ENCODE data around the gene BBS1. TPM values are rescaled to one million over a fixed set of nuclear protein-coding genes. Genes with fewer than 3 reads are reported as not detected.
"Not testable (repeated sequence)": the region's sequence is repeated elsewhere in the genome, so short reads cannot be mapped to it uniquely, and the experiment has no call there.

The BBS1 gene
- total and polyA plus RNA-seq, 4 donors, result 18.9 to 58.1 (median 31.1) TPM

DNA sequence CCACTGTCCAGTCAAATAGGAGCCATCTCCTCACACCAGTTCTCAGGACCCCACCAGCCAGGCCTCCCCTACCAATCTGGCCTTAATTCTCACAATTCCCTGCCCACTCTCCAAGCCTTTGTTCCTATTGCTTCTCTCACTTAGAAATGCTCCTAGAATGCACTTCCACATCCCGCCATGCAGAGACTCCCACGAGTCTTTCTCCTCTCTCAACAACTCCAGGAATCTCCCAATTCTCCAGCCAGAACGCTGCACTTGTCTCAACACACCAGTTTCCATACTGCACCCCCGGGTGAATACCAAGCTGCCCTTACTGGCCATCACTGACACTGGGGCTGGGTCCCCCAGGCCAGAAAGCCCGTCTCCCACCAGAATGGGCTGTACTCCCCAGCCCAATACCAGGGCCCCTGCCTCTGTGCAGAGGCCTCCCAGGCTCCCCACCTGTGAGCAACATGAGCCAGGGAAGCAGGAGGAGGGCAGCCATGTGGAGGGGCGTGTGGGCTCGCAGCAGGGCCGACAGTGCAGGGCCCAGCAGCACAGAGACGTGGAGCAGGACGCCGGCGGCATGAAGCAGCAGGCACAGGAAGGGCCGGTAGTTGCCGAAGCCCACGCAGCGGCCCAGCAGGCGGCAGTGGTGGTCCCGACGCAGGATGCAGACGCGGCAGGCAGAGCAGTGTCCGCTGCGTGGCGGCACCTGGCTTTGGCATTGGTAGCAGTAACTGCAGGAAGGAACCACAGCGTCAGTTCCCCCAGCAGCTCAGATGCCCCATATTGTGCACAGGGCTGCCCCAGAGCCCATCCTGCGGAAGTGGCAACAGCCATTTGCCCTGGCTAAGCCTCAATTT lies 33.0 kb downstream of the BBS1 start:
- no peaks in the 10 kb centered on the region for H3K27me3 ChIP-seq (ENCODE audit: control insufficient read depth in 1 of 2, insufficient read depth in 2 of 2, low read length in 1 of 2)
- intact Hi-C loops (cut with DNase I), result no loop called here
- no peaks in the 10 kb centered on the region for H3K9me3 ChIP-seq (ENCODE audit: control insufficient read depth, low read length)
- no peak overlapping the region for H3K4me3 ChIP-seq (ENCODE audit: low read length in 2 of 2)
- ATAC-seq (ENCODE audit: low FRiP score), result no peak
- peak; percentile 71 to 84 for DNase-seq
- no peak overlapping the region for H3K27ac ChIP-seq (ENCODE audit: low read depth in 1 of 2, low read length in 2 of 2)
- H3K36me3 ChIP-seq (ENCODE audit: control insufficient read depth in 1 of 2, insufficient read depth in 2 of 2, low read length in 1 of 2), result no peaks in the 10 kb centered on the region
- H3K4me1 ChIP-seq (ENCODE audit: control insufficient read depth in 1 of 2, insufficient read depth in 2 of 2, low read length in 2 of 2), result no peaks in the 10 kb centered on the region
- WGBS, 2 donors, result 30 to 44% methylated on average over 26 of the region's 26 CpGs

DNA sequence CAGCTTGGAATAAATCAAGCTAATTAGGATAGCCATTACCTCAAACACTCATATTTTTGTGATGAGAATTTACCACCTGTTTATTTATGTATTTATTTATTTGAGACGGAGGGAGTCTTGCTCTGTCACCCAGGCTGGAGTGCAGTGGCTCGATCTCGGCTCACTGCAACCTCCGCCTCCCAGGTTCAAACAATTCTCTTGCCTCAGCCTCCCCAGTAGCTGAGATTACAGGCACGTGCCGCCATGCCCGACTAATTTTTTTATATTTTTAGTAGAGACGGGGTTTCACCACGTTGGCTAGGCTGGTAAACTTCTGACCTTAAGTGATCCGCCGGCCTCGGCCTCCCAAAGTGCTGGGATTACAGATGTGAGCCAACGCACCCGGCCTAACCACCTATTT lies 34.5 kb downstream of the BBS1 start:
- H3K36me3 ChIP-seq (ENCODE audit: control insufficient read depth in 1 of 2, insufficient read depth in 2 of 2, low read length in 1 of 2); H3K27ac ChIP-seq (ENCODE audit: low read depth in 1 of 2, low read length in 2 of 2); H3K4me1 ChIP-seq (ENCODE audit: control insufficient read depth in 1 of 2, insufficient read depth in 2 of 2, low read length in 2 of 2); H3K27me3 ChIP-seq (ENCODE audit: control insufficient read depth in 1 of 2, insufficient read depth in 2 of 2, low read length in 1 of 2); ATAC-seq (ENCODE audit: low FRiP score); intact Hi-C loops (cut with DNase I); H3K9me3 ChIP-seq (ENCODE audit: control insufficient read depth, low read length); DNase-seq: not testable (repeated sequence)
- whole genome bisulfite sequencing, 2 donors, result 73 to 79% methylated on average over 14 of the region's 14 CpGs
- peak overlapping the region in 1 of 2 donors; percentile 78 for H3K4me3 ChIP-seq (ENCODE audit: low read length in 2 of 2)

DNA sequence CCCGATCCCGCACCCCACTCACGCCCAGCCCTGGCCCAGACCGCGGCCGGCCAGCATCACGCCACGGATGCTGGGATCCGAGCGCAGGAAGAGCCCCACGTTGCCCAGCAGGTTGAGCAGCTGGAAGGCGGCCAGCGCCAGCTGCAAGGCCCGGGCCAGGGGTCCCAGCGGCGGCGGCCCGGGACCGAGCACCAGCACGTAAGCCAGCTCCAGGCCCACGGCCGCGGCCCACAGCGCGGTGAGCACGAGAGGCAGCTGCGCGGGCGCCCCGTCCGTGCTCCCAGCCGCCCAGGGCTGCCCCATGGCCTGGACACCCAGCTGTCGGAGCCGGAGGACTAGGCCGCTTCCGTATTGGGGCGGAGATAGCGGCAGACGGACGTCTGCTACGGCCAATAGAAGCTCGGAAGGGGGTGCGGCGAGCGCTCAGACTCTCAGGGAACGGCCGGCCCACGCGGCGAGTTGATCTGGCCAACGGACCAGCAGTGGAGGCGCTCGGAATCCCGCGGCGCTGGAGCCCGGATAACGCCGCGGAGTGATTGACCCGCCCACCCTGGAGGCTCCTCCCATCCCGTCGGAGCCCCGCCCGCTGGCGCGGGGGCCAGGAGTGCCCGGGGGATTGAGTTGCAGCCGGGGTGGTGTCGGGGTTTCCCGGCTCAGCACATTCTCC lies 35.4 kb downstream of the BBS1 start, which contains the start of gene ZDHHC24:
Gene ZDHHC24, minus strand, starts transcription at position 348 of the 667 bp plus-strand sequence. Its CDS starts 45 bp downstream, at position 303.
- H3K36me3 ChIP-seq (ENCODE audit: control insufficient read depth in 1 of 2, insufficient read depth in 2 of 2, low read length in 1 of 2), result no peaks in the 10 kb centered on the region
- DNase-seq (peak; percentile 99), ATAC-seq (ENCODE audit: low FRiP score) (peak; percentile 97)
- intact Hi-C loops (cut with DNase I), result no loop called here
- peak within 1 kb of the TSS; percentile 71 to 78 for H3K4me3 ChIP-seq (ENCODE audit: low read length in 2 of 2)
- no peak within 1 kb of the TSS for H3K27ac ChIP-seq (ENCODE audit: low read depth in 1 of 2, low read length in 2 of 2)
- H3K9me3 ChIP-seq (ENCODE audit: control insufficient read depth, low read length), result no peaks in the 10 kb centered on the region
- 0 to 1% methylated on average over 71 of the region's 71 CpGs for whole genome bisulfite sequencing, 2 donors
- H3K27me3 ChIP-seq (ENCODE audit: control insufficient read depth in 1 of 2, insufficient read depth in 2 of 2, low read length in 1 of 2), result no peaks in the 10 kb centered on the region
- no peaks in the 10 kb centered on the region for H3K4me1 ChIP-seq (ENCODE audit: control insufficient read depth in 1 of 2, insufficient read depth in 2 of 2, low read length in 2 of 2)

DNA sequence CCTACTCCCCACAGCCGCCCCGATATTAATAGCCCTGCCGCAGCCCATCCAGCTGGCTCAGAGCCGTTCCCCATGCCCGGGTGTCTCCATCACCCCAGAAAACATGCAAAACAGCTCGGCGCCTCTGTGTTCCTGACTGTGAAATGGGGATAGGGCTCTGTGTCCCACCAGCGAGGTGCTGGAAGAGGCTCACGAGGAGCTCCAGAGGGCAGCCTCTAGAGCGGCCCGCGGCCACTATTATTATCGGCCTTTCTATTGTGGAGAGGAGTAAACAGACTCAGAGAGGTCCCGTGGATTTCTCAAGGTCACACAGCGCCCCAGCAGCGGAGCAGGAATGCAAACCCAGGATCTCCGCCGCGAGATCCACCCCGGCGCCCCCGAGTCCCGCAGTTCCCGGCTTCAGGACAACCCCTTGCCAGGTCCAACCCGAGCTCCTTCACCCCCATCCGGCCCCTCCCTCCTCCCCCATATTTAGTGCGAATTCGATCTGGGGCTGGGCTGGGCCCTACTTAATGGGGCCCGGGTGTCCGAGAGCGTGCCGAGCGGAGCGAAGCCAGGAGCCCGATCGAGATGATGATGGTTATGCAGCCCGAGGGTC lies 36.0 kb downstream of the BBS1 start, which contains the start of gene ACTN3:
Gene ACTN3, plus strand, starts transcription at position 536 of the 598 bp plus-strand sequence. Its CDS starts 35 bp downstream, at position 571.
- peak in 1 of 2 donors; percentile 74 for DNase-seq
- no peaks in the 10 kb centered on the region for H3K9me3 ChIP-seq (ENCODE audit: control insufficient read depth, low read length)
- no peaks in the 10 kb centered on the region for H3K27me3 ChIP-seq (ENCODE audit: control insufficient read depth in 1 of 2, insufficient read depth in 2 of 2, low read length in 1 of 2)
- intact Hi-C loops (cut with DNase I), result no loop called here
- no peak within 1 kb of the TSS for H3K27ac ChIP-seq (ENCODE audit: low read depth in 1 of 2, low read length in 2 of 2)
- 1 to 2% methylated on average over 37 of the region's 37 CpGs for WGBS, 2 donors
- peak; percentile 37 for ATAC-seq (ENCODE audit: low FRiP score)
- no peaks in the 10 kb centered on the region for H3K36me3 ChIP-seq (ENCODE audit: control insufficient read depth in 1 of 2, insufficient read depth in 2 of 2, low read length in 1 of 2)
- peak within 1 kb of the TSS; percentile 71 to 78 for H3K4me3 ChIP-seq (ENCODE audit: low read length in 2 of 2)
- H3K4me1 ChIP-seq (ENCODE audit: control insufficient read depth in 1 of 2, insufficient read depth in 2 of 2, low read length in 2 of 2), result no peaks in the 10 kb centered on the region

DNA sequence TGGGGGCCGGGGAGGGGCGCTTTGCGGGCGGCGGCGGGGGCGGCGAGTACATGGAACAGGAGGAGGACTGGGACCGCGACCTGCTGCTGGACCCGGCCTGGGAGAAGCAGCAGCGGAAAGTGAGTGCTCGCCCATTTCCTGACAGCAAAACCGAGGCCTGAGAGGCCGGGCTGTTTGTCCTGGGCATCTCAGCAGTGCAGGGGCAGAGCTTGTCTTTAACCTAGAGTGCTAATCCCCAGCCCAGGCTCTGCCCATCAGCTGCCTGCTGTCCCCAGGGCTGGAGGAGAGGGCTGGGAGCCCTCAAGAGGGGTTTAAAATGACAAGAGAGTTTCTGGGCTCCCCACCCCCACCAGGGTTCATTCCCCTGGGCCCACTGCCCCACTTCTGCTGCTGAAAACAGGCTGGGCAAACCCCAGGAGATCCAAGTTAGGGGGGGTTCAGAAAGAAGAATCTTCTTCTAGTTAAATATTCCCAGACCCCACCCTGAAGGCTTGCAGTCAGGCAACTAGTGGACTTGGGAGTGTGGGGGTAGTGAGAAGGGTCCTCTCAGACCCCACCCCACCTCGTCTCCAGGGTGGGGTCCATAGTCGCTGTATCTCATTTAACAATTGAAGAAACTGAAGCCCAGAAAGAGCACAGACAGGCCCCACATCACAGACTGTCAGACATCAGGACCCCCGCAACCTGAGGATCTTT lies 36.7 kb downstream of the BBS1 start:
- no peaks in the 10 kb centered on the region for H3K36me3 ChIP-seq (ENCODE audit: control insufficient read depth in 1 of 2, insufficient read depth in 2 of 2, low read length in 1 of 2)
- WGBS, 2 donors, result 31 to 32% methylated on average over 18 of the region's 18 CpGs
- ATAC-seq (ENCODE audit: low FRiP score) (no peak), DNase-seq (no peak)
- no peaks in the 10 kb centered on the region for H3K9me3 ChIP-seq (ENCODE audit: control insufficient read depth, low read length)
- no peaks in the 10 kb centered on the region for H3K4me1 ChIP-seq (ENCODE audit: control insufficient read depth in 1 of 2, insufficient read depth in 2 of 2, low read length in 2 of 2)
- no peak overlapping the region for H3K27ac ChIP-seq (ENCODE audit: low read depth in 1 of 2, low read length in 2 of 2)
- intact Hi-C loops (cut with DNase I), result no loop called here
- no peaks in the 10 kb centered on the region for H3K27me3 ChIP-seq (ENCODE audit: control insufficient read depth in 1 of 2, insufficient read depth in 2 of 2, low read length in 1 of 2)
- H3K4me3 ChIP-seq (ENCODE audit: low read length in 2 of 2), result no peak overlapping the region

DNA sequence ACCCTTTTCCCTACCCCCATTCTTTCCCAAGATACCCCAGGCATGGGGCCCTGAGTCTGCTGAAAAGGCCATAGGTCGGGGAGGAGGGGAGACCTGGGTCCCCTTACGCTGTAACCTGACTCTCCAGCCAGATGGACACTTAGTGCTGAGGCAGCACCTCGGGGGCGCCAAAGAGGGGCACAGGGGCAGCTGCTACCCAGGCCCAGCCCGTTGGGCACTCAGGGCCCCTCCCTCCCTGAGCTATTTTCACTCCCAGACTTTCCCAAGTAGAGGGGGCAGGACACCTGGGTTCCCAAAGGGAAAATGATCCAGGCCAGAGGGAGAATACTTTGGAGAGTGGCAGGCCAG lies 37.2 kb downstream of the BBS1 start:
- H3K4me1 ChIP-seq (ENCODE audit: control insufficient read depth in 1 of 2, insufficient read depth in 2 of 2, low read length in 2 of 2), result no peaks in the 10 kb centered on the region
- intact Hi-C loops (cut with DNase I), result no loop called here
- H3K4me3 ChIP-seq (ENCODE audit: low read length in 2 of 2), result no peak overlapping the region
- no peaks in the 10 kb centered on the region for H3K36me3 ChIP-seq (ENCODE audit: control insufficient read depth in 1 of 2, insufficient read depth in 2 of 2, low read length in 1 of 2)
- H3K9me3 ChIP-seq (ENCODE audit: control insufficient read depth, low read length), result no peaks in the 10 kb centered on the region
- ATAC-seq (ENCODE audit: low FRiP score) (no peak), DNase-seq (no peak)
- no peak overlapping the region for H3K27ac ChIP-seq (ENCODE audit: low read depth in 1 of 2, low read length in 2 of 2)
- no peaks in the 10 kb centered on the region for H3K27me3 ChIP-seq (ENCODE audit: control insufficient read depth in 1 of 2, insufficient read depth in 2 of 2, low read length in 1 of 2)
- 51 to 61% methylated on average over 5 of the region's 5 CpGs for WGBS, 2 donors

DNA sequence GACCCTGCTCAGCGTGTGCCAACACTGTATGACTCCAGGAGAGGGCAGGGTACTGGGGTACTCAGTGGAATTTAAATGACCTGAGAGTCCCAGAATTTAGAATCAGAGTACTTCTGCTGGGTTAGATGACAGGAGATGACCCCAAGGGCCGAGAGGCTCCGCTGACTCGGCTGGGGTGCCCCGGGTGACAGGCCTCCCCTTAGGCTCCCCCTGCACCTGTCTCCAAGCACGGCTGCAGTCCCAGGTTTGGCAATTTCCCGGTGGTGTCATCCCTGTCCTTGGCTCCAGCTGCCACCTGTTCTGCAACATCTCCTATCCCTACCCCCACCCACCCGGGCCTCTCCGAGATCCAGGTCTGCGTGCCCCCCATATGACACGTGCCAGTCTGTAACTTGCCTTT lies 37.6 kb downstream of the BBS1 start:
- no peak for DNase-seq
- H3K4me1 ChIP-seq (ENCODE audit: control insufficient read depth in 1 of 2, insufficient read depth in 2 of 2, low read length in 2 of 2), result no peaks in the 10 kb centered on the region
- no peak overlapping the region for H3K4me3 ChIP-seq (ENCODE audit: low read length in 2 of 2)
- no peaks in the 10 kb centered on the region for H3K27me3 ChIP-seq (ENCODE audit: control insufficient read depth in 1 of 2, insufficient read depth in 2 of 2, low read length in 1 of 2)
- H3K27ac ChIP-seq (ENCODE audit: low read depth in 1 of 2, low read length in 2 of 2), result no peak overlapping the region
- H3K9me3 ChIP-seq (ENCODE audit: control insufficient read depth, low read length), result no peaks in the 10 kb centered on the region
- WGBS, 2 donors, result 49 to 62% methylated on average over 11 of the region's 11 CpGs
- intact Hi-C loops (cut with DNase I), result no loop called here
- ATAC-seq (ENCODE audit: low FRiP score), result no peak
- H3K36me3 ChIP-seq (ENCODE audit: control insufficient read depth in 1 of 2, insufficient read depth in 2 of 2, low read length in 1 of 2), result no peaks in the 10 kb centered on the region

DNA sequence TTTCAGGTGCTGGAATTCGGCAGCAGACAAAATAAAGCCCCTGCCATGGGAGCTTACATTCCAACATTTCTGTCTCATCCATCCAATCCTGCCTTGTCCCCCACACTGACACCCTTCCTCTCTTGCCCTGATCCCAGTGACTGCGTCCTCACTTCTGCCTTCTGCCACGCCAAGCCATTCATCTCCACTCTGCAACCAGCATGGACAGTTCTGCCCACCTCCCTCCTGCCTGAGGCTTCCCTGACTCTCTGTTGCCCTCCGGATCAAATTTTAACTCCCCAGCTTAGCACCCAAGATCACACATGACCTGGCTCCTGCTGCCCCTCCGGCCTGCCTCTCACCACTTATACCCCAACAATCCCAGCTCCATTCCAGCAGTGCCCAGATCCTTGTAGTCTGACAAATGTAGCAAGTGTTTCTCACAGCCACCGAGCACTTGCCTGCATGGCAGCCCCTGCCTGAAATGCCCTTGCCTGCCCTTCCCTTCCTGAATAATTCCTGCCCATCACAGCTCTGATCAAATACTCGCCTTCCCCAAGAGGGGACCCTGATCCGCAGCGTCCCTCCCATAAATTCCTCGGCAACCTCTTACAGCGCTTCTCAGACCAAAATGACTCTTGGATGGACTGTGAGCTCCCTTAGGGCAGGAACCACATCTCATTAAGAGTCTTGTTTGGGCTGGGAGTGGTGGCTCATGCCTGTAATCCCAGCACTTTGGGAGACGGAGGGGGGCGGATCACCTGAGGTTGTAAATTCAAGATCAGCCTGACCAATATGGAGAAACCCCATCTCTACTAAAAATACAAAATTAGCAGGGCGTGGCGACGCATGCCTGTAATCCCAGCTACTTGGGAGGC lies 38.6 kb downstream of the BBS1 start:
- H3K36me3 ChIP-seq (ENCODE audit: control insufficient read depth in 1 of 2, insufficient read depth in 2 of 2, low read length in 1 of 2), result no peaks in the 10 kb centered on the region
- H3K27me3 ChIP-seq (ENCODE audit: control insufficient read depth in 1 of 2, insufficient read depth in 2 of 2, low read length in 1 of 2), result no peaks in the 10 kb centered on the region
- ATAC-seq (ENCODE audit: low FRiP score) (no peak), DNase-seq (no peak)
- H3K9me3 ChIP-seq (ENCODE audit: control insufficient read depth, low read length), result no peaks in the 10 kb centered on the region
- intact Hi-C loops (cut with DNase I), result no loop called here
- H3K27ac ChIP-seq (ENCODE audit: low read depth in 1 of 2, low read length in 2 of 2), result no peak overlapping the region
- 56 to 58% methylated on average over 16 of the region's 16 CpGs for WGBS, 2 donors
- H3K4me1 ChIP-seq (ENCODE audit: control insufficient read depth in 1 of 2, insufficient read depth in 2 of 2, low read length in 2 of 2), result no peaks in the 10 kb centered on the region
- H3K4me3 ChIP-seq (ENCODE audit: low read length in 2 of 2), result no peak overlapping the region

All from aorta (tissue), 5 donors.